ENCODE data around the gene GSTA4.

The GSTA4 gene

DNA sequence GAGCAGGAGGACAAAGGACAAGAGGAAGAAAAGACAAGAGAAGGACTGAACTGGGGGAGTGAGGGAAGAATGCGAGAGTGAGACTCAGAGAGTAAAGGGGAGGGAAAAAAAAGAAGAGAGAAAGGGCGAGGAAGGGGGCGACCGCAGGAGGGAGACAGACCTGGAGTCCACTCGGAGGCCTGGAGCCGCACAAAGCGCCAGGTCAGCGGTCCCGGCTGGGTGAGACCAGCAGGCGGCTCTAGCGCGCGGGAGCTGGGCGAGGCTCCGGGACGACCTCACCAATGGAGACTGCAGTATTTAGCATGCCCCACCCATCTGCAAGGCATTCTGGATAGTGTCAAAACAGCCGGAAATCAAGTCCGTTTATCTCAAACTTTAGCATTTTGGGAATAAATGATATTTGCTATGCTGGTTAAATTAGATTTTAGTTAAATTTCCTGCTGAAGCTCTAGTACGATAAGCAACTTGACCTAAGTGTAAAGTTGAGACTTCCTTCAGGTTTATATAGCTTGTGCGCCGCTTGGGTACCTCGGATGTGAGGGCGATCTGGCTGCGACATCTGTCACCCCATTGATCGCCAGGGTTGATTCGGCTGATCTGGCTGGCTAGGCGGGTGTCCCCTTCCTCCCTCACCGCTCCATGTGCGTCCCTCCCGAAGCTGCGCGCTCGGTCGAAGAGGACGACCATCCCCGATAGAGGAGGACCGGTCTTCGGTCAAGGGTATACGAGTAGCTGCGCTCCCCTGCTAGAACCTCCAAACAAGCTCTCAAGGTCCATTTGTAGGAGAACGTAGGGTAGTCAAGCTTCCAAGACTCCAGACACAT is at the start of gene GSTA4:
Gene GSTA4, minus strand, starts transcription at position 196 of the 824 bp plus-strand sequence. CDS start 1,041 bp downstream, outside the sequence.
- peak; percentile 77 for DNase-seq

DNA sequence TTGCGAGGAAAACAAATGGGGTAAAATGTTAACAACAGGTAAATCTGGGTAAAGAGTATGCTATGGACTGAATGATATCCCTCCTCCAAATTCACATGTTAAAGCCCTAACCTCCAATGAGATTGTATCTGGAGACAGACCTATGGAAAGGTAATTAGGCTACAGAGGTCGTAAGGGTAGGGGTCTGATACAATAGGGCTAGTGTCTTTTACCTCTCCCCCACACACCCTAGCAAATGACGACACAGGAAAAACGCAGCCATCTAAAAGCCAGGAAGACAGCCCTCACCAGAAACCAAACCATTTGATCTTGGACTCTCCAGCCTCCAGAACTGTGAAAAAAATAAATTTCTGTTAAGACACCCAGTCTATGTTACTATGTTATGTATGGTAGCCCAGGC is 49.5 kb upstream of the GSTA4 start:
- DNase-seq, result no peak

GRCh38 chr6:53044071-53044470 is 49.0 kb upstream of the GSTA4 start:
- DNase-seq, result no peak

DNA sequence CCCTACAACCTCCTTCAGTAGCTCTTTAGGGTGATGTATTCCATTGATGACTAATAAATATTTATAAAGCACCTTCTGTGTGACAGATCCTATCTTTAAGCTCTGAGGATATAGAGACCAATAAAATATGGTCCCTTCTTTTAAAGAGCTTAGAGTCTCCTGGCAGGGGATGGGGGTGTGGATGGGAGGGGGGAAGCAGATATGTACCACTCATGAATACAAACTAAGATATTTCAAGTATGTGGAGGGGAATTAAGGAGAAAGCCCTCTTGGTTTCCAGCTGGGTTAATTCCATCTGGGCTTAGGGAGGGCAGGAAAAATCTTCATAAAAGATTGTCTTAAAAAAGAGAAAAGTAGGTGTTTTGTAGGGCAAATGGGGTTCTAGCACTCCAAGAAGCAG is 48.5 kb upstream of the GSTA4 start:
- DNase-seq, result peak; percentile 85

- no peak for DNase-seq
These were observed 47.0 kb upstream of the GSTA4 start for GRCh38 chr6:53042112-53042511.

- DNase-seq, result no peak
These were observed 46.3 kb upstream of the GSTA4 start for GRCh38 chr6:53041356-53041755.

- DNase-seq, result no peak
These were observed 43.5 kb upstream of the GSTA4 start for GRCh38 chr6:53038596-53038995.

GRCh38 chr6:53038141-53038540 is 43.1 kb upstream of the GSTA4 start:
- DNase-seq, result no peak

DNA sequence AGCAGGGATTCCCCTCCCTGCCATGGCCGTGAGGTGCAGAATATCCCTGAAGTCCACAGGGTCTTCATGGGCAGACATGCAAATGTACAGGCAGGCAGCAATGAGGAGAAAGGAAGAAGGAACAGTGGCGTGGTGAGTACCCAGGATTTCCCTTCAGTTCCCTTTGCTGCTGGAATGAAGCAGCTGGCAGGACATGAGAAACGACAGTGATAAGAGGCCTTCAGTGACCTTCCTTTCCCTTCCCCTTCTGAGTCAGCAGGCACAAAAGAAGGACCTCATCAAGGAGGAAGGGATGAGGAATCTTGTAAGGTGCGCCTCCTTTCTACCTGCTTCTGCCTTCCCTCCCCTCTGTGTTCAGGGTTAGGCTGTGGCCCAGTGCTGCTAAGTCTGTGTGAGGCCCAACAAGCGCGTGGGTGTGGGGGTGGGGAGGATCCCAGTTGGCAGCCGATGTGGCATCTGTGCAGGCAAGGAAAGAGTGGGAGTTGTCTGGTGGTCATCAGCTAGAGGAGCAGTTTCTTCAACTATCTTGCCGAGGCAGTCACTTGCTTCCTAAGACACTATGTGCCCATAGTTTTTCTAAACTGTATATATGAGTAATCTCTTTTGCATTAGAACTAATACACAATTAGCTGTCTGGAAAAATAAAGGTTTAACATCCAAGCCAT is 40.6 kb upstream of the GSTA4 start:
- DNase-seq, result no peak

DNA sequence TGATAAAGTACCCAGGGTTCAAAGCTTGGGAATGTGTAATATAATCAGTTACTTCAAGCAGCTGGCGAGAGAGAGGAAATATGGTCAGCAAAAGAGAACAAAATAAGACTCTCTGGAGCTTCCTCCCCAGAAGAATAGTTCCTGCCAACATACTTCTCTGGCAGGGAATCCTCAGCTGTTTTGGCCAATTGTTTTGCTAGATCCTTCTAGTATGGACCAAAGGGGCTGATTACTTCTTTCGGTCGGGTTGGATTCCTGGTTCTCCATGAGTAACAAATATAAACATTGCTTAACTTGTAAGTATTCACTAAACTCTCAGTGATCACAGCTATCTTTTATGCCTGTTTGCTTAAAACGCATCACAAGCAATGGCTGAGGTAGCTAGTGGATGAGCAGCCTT is 38.7 kb upstream of the GSTA4 start:
- DNase-seq, result no peak

DNA sequence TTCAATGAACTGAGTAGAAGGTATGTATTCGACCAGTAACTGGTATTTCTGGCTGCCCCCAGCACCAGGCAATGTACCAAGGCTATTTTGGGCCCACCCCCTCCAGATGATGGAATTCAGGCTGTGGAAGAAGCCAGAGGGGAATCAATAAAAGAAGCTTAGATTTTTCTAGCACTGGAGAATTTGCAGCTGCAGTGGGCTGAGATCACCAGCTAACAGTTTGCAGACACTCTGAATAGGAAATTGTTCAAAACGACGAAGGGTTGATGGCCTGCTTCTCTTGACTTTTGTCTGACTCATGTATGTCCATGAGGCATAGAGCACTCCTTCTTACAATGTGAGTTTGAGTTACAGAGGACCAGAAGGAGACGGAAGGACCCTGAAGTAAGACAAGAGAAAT is 37.8 kb upstream of the GSTA4 start:
- DNase-seq, result no peak

- no peak for DNase-seq
These were observed 36.2 kb upstream of the GSTA4 start for GRCh38 chr6:53031281-53031680.

- peak; percentile 30 for DNase-seq
These were observed 34.7 kb upstream of the GSTA4 start for GRCh38 chr6:53029761-53030160.

DNA sequence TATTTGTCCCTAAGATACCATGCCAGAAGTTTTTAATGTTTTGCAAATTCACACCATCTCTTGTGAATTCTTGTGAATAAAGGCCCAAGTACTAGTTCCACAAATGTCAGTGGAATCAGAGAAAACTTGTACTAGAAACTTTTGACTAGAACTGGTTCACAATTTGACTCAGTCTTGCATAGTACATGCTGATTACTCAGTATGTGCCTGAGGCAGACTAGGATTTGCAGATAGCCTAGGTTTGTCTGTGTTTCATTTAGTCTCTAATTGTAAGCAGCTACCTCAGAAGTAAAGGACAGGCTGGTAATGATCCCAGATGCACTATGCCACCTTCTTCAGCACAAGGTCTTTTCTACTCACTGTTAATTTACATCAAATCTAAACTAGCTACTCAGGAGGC is 34.2 kb upstream of the GSTA4 start:
- DNase-seq, result no peak

- no peak for DNase-seq
These were observed 33.4 kb upstream of the GSTA4 start for GRCh38 chr6:53028467-53028866.

- DNase-seq, result no peak
These were observed 32.1 kb upstream of the GSTA4 start for GRCh38 chr6:53027131-53027718.

GRCh38 chr6:53026526-53026925 is 31.4 kb upstream of the GSTA4 start:
- no peak for DNase-seq

DNA sequence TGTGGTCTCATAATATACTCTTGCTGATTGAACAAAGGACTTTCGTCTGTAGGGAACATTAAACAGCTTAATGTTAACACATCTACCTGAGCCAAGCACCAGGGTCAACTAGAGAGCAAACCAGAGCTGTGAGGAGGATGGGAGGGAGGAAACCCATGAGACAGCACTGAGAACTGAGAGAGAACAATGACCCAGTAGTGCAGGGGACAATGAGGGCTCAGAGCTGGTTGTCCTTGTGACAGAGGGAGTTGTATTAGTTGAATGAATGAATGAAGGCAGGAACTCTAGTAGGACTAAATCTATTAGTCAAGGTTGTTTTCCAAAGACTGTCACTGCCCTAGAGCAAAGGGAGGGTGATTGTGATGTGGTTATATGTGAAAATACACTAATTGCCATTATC is 28.2 kb upstream of the GSTA4 start:
- DNase-seq, result no peak

- no peak for DNase-seq
These were observed 25.1 kb upstream of the GSTA4 start for GRCh38 chr6:53020005-53020744.

GRCh38 chr6:53018446-53018845 is 23.4 kb upstream of the GSTA4 start:
- DNase-seq, result no peak

DNA sequence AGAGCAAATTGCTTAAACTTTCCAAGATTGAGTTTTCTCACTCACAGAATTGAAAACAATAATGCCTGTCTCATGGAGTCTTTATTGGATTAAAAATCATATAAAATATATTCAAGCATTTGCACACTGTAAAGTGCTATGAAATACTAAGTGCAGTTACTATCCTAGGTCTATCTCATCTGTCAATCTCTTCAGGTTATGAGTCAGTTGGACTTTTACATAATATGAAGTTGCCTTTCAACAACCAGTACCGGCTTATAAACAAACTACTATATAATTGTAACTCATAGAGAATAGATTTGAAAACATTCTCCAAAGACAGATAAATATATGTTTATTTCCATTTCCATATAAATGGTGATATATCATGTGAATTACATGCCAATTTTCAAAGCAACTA is 20.4 kb upstream of the GSTA4 start:
- no peak for DNase-seq

GRCh38 chr6:53014744-53015143 is 19.7 kb upstream of the GSTA4 start:
- DNase-seq, result no peak

DNA sequence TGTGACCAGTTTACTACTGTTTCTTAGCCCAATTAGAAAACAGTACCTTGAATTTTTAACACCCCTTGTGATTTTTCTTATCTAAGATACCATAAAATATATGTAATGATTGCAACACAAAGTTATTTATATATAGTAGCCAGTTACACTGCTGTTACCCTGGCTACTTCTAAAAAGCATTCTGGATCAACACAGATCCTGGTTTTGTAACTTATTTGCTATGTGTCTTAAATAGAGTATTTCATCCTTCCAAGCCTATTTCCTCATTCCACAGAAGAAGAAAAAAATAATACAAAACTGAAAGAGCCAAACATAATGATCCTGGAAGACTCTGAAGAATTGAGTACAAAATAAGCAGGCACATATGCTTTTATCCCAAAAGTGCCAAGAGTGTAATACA is 19.0 kb upstream of the GSTA4 start:
- DNase-seq, result no peak

Measured in NCI-H524 treated with DMSO at 0.1 percent for 48 hours (cell line).